Muscle of arm (tissue), 14 donors: Measurements from ENCODE around the gene ALKBH5. TPM values are rescaled to one million over a fixed set of nuclear protein-coding genes. Genes with fewer than 3 reads are reported as not detected.
A peak's percentile ranks its signal among the peaks of the same experiment; 100 is the strongest.

Experiments
- DNase-seq: peaks from one replicate; pipeline ENCODE4 v3.0.0-alpha.2; 2013
- long read RNA-seq, 11 donors: transcript quantifications; one replicate each; lab custom pipeline, GENCODE V29; 2026
- polyA plus RNA-seq, 12 donors: library from polyadenylated mRNA; unstranded; fragments of 120-200 nt; gene quantifications; one replicate each; pipeline ENCODE4 v1.2.1, GENCODE V29; 2013; ENCODE audit not compliant: insufficient read length in 12 of 12

ALKBH5 gene
- 10 to 100 TPM in 11 of 12 donors, not detected in 1; 50.4 to 83.7 (median 67.2) TPM for polyA plus RNA-seq
- long read RNA-seq, donor 1, partial matches to known transcripts, result 0 of 5 reads
- long read RNA-seq, donor 1, other reads (novel, unspliced or antisense), result 0 of 5 reads
- long read RNA-seq, donor 2, transcript ALKBH5-201 (4 exons, 2,748 nt), result major isoform, 15 of 24 reads
- long read RNA-seq, donor 2, partial matches to known transcripts, result 9 of 24 reads
- long read RNA-seq, donor 2, other reads (novel, unspliced or antisense), result 0 of 24 reads
- long read RNA-seq, donor 3, transcript ALKBH5-201 (4 exons, 2,748 nt), result major isoform, 5 of 5 reads
- long read RNA-seq, donor 3, partial matches to known transcripts, result 0 of 5 reads
- long read RNA-seq, donor 3, other reads (novel, unspliced or antisense), result 0 of 5 reads
- long read RNA-seq, donor 4, partial matches to known transcripts, result 0 of 4 reads
- long read RNA-seq, donor 4, other reads (novel, unspliced or antisense), result 0 of 4 reads
- long read RNA-seq, donor 5, transcript ALKBH5-201 (4 exons, 2,748 nt), result major isoform, 14 of 22 reads
- long read RNA-seq, donor 5, partial matches to known transcripts, result 8 of 22 reads
- long read RNA-seq, donor 5, other reads (novel, unspliced or antisense), result 0 of 22 reads
- long read RNA-seq, donor 6, transcript ALKBH5-201 (4 exons, 2,748 nt), result major isoform, 11 of 11 reads
- long read RNA-seq, donor 6, partial matches to known transcripts, result 0 of 11 reads
- long read RNA-seq, donor 6, other reads (novel, unspliced or antisense), result 0 of 11 reads
- long read RNA-seq, donor 7, transcript ALKBH5-201 (4 exons, 2,748 nt), result major isoform, 6 of 11 reads
- long read RNA-seq, donor 7, partial matches to known transcripts, result 5 of 11 reads
- long read RNA-seq, donor 7, other reads (novel, unspliced or antisense), result 0 of 11 reads
- long read RNA-seq, donor 8, transcript ALKBH5-201 (4 exons, 2,748 nt), result major isoform, 18 of 26 reads
- long read RNA-seq, donor 8, partial matches to known transcripts, result 6 of 26 reads
- long read RNA-seq, donor 8, other reads (novel, unspliced or antisense), result 0 of 26 reads
- long read RNA-seq, donor 9, partial matches to known transcripts, result 0 of 4 reads
- long read RNA-seq, donor 9, other reads (novel, unspliced or antisense), result 0 of 4 reads
- long read RNA-seq, donor 10, transcript ALKBH5-201 (4 exons, 2,748 nt), result major isoform, 17 of 18 reads
- long read RNA-seq, donor 10, partial matches to known transcripts, result 0 of 18 reads
- long read RNA-seq, donor 10, other reads (novel, unspliced or antisense), result 0 of 18 reads
- long read RNA-seq, donor 11, transcript ALKBH5-201 (4 exons, 2,748 nt), result major isoform, 12 of 13 reads
- long read RNA-seq, donor 11, partial matches to known transcripts, result 0 of 13 reads
- long read RNA-seq, donor 11, other reads (novel, unspliced or antisense), result 0 of 13 reads

DNA sequence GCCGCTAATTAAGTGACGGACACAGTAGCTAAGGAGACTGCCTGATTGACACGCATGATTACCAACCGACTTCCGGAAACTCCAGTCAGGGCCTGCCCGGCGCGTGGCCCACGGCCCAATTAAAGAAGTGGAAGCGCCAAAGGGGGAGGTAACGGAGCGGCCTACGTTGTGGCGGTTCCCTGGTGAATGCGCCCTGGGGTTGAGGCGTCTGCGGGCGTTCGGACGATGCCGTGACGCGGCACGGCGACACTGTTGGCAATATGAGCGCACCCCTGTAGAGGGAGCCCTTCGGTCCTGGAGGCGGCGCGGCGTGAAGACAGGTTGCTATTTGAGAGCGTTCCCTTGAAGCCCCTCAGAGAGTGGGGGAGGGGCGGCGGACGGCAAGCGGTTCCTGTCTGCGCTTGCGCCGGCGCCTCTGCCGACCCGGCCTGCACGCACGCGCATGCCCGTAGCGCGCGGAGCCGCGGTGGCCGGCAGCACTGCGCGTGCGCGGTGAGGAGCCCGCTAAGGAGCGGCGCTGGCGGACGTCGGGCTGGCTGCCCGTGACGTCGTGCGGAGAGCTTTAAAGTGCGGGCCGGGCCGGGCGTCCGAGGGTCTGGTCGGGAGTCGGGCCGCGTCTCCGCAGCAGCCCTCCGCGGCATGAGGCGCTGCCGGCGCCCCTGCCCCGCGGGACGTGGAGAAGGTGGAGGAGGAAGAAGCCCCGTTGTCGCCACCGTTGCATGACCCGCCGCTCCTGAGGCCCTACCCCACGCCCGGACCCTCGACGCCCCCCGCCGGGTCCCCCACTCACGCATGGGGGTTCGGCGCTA is at the start of gene ALKBH5:
TSS of gene ALKBH5 (plus strand) at position 495 of the 809 bp plus-strand sequence. CDS start 416 bp downstream, outside the sequence.
- peak; percentile 98 for DNase-seq

DNA sequence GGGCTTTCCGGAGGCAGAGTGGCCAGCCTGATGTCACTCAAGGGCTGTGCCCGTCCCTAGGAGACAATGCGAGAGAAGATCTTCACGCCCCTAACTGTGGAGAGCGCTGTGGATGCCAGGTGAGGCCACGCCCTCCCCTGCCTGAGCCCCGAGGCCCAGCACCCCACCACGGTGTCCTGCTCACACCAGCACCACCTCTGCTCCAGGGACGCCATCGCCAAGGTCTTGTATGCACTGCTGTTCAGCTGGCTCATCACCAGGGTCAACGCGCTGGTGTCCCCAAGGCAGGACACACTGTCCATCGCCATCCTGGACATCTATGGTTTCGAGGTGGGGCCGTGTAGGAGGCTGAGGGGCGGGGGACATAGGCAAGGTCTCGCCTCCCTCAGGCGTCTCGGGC is 47.3 kb upstream of the ALKBH5 start:
- no peak for DNase-seq

DNA sequence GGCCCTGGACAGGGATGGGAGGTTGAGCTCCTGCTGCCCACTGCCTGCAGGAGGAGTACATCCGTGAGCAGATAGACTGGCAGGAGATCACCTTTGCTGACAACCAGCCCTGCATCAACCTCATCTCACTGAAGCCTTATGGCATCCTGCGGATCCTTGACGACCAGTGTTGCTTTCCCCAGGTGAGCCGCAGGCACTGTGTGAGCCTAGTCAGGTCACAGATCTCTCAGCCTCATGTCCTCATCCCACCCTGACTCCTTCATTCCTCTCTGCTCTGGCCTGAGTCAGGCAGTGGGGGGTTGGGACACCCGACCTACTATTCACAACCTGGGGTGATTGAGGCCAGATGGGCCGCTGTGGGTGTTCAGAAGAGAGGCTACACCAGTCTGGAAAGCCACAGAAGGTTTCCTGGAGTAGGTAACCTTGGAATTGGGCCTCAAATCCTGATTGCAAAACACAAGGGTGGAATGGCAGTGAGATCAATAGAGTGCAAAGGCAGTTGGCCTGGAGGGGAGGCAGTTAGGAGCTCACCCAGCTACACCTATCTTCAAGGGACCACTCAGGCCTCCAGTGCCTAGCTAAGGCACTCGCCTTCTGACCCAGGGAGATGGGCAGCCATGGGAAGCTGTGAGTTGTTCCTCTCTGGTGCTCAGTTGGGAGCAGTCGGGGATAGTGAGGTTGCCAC is 45.4 kb upstream of the ALKBH5 start:
- no peak for DNase-seq

DNA sequence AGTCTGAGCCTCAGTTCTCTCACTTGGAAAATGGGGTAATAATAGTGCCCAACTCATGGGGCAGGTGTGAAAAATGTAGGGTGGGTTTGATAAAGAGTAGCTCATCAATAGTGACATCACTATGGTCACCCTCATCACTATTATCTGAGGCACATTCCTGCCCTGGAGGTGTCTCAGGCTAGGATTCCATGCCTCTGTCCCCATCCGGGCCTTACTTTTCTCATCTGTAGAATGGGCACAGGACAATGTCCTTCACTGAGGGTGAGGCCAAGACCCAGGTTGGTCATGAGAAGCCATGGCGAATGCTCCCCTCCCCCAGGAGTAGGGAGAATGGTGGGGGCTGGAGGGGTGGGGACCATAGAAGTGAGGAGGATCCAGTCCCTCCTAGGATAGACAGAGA is 44.5 kb upstream of the ALKBH5 start:
- no peak for DNase-seq

DNA sequence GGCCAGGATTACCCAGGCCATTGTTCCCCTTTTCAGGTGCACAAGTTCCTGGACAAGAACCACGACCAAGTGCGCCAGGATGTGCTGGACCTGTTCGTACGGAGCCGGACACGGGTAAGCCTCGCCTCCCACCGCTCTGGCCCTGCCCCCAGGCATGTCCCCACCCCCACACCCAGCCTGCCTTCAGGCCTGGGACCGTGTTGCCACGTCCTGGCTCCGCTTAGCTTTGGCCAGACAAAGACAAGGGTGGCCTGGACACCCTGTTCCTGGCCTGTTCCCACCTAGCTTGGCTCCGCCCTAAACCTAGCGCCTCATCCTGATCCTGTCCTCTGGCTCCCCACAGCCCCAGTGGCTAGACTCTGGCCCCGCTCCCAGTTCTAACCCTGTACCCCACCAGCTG is 44.1 kb upstream of the ALKBH5 start:
- DNase-seq, result no peak

DNA sequence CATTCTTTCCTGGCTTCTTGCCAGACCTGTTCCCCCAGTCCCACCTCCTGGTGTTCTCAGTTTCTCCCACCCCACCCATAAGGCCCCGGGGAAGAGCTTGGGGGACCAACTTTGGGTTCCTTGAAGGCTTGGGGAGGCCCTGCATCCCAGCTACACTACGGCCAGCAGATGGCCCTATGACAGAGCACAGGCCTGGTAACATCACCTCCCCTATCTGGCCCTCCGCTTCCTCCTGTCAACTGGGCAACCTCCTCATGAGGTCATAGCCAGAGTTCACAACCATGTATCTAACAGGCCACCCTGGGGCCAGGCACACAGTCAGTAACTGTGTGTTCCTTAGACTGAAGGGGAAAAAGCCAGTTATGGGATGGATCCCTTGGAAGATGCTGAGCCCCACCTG is 43.7 kb upstream of the ALKBH5 start:
- no peak for DNase-seq

DNA sequence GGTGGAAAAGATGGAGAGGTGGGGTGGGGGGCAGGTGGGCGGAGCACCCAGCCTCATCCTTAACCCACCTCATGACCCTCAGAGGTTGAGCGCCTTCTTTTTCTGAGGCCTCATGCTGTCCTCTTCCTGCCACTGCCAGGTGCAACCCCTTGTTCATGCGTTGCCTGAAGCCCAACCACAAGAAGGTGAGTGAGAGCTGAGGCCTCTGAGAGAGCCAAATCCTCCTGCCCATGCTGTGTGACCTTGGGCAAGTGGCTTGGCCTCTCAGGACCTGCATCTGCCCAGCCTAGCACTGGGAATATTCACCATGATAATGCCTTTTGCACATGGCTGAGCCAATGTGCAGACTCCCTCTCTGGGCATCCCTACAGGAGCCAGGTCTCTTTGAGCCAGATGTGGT is 43.0 kb upstream of the ALKBH5 start:
- DNase-seq, result no peak

DNA sequence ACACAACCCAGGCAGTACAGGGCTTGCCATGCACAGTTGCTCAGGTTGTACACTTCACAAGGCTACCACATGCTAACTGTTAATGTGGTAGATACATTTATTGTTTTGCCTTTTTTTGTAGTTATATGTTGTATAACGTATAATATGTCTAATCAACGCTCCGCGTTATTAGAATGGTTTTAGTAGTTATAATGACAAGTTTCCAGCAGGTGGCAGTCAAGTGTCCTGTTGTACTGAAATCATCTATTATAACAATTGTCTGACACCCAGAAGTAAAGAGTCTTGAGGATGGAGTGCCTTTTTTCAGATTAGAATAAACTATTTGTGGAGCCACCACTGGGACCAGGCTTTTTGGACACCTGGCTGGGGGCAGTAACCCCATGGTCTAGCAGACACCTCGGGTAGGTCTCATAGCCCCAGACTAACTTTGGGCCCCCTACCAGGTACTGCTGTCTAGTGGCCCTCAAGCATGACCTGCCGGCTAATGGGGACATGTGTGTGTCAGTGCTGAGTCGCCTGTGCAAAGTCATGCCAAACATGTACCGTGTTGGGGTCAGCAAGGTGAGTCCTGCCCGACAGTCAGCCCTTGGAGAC is 42.3 kb upstream of the ALKBH5 start:
- peak; percentile 71 for DNase-seq

DNA sequence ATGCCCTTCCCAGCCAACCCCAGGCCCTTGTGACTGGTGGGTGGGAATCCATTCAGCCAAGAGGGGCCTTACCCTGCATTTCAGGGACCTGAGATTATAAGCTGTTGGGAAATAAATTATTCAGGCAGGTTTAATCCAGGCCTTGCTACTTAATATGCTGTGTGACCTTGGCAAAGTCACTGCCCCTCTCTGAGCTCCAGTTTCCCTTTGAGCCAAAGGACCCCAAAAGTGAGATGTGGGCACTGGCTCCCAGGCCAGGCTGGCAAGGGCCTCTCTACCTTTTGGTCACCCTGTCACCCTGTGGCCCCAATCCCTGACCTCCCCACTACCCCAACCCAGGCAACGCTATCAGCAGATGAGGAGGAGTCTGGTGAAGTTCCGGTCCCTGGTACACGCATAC is 41.2 kb upstream of the ALKBH5 start:
- no peak for DNase-seq

DNA sequence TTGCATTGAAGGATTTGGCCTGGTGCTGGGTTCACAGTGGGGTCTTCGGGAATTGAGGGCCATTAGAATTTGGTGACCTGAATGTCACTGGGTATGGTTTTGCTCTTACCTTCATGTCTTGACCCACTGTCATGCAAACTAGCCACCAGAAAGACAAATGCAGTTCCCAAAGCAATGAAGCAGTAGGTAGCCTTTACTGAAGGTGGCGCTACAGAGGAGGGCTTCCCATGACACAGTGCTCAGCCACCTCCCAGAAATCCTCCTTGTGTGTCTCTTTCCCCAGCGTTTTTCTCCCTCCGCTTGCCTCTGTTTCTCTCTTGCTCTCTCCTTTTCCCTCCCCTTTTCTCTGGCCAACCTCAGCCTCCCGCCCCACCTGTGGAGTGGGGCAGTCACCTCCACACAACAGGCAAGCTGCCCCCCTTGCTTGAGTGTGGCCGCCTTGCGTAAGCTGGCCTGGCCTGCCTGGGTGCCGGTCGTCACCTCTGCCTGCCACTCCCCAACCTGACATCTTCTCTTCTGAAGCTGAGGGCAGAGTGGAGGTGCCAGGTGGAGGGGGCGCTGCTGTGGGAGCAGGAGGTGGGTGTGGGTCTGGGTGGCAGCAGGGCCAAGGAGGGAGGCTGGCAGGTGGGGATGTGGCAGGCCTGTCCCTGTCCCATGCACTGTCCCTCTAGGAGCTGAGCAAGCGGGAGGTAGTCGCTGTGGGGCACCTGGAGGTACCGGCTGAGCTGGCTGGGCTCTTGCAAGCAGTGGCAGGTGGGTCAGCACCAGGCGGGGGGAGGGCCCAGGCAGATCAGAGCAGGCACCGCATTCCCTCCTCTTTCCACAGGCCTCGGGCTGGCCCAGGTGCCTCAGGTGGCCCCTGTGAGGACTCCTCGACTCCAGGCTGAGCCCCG is 40.3 kb upstream of the ALKBH5 start:
- no peak for DNase-seq

DNA sequence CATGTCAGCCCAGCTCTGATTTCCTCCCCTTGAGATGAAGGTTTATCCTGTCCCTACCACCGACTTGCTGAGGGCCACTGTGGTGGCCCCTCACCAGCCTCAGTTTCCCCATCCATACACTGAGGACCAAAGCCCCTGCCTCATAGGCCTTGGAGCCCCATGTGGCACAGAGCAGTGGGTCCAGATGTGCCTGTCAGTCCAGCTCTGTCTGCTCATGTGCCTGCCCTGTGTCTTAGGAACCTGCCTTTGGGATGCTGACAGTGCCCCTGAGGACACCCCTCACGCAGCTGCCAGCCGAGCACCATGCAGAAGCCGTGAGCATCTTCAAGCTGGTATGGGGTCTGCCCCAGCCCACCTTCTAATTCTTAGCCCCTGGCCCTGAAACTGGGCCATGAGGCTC is 39.4 kb upstream of the ALKBH5 start:
- DNase-seq, result no peak

DNA sequence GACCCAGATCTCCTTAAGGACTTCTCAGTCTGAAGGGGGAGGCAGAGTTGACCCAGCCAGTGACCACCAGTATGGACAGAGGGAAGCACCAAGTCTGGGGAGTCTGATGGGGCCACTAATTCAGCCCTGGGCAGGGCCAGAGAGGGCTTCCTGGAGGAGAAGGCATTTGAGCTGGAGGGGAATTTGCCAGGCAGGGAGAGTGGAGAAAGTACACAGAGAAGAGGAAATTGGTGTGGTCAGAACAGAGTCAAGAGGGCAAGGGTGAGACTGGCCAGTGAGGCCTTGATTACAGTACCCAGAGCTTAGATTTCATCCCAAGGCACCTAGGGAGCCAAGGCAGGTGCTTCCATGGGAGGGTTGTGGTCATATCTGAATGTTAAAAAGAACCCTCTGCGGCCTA is 38.8 kb upstream of the ALKBH5 start:
- no peak for DNase-seq

DNA sequence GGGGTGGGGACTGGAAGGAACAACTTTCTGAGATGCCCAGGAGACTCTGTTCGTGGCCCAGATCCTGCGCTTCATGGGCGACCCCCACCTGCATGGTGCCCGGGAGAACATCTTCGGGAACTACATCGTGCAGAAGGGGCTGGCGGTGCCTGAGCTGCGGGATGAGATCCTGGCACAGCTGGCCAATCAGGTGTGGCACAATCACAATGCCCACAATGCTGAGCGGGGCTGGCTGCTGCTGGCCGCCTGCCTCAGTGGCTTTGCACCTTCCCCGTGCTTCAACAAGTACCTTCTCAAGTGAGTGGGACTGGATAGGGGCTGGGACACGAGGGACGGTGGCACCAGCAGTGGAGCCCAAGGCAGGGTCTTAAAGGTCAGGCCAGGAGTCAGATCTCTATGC is 37.8 kb upstream of the ALKBH5 start:
- DNase-seq, result no peak

DNA sequence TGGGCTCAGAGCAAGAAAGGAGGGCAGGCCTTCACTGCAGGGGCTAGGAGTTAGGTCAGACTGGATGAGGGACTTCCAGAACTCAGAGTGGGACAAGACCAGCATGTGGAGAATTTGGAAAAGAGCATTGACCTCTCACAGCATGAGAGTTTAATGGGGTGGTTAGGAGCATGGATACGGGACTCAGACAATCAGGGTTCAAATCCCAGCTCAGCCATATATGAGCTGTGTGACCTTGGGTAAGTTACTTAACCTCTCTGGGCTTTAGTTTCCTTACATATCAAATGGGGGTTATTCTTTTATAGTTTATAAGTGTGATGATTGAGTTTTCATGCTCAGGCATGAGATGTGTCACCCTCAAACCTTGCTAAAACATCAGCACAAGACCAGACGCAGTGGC is 37.4 kb upstream of the ALKBH5 start:
- DNase-seq, result no peak

DNA sequence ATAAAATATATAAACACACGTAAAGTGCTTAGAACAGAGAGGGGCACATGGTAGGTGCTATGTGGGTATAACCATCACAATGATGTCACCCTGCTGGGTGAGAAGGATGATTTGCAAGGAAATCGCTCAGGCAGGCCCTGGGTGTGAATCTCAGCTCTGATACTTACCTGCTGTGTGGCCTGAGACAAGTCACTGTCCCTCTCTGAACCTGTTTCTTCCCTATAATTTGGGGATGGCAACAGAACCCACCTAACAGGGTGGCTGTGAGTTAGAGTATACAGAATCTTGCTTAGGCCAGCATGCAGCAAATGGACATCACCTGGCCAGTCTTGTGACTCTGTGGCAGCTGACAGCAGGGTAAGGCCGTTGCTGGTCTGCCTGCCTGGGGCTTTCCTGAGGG is 36.6 kb upstream of the ALKBH5 start:
- no peak for DNase-seq

DNA sequence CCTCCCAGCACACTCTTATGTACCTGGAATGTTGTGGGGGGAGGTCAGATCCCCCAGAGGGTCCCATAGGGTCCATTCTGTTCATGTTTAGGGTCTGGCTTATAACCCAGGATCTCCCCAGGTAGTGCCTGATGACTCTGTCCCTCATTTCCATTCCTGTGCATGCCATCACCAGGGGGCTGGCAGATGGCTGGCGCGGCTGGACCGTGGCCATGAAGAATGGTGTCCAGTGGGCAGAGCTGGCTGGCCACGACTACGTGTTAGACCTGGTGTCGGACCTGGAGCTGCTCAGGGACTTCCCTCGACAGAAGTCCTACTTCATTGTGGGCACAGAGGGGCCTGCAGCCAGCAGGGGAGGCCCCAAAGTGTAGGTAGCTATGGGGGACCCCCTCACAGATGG is 35.0 kb upstream of the ALKBH5 start:
- no peak for DNase-seq

DNA sequence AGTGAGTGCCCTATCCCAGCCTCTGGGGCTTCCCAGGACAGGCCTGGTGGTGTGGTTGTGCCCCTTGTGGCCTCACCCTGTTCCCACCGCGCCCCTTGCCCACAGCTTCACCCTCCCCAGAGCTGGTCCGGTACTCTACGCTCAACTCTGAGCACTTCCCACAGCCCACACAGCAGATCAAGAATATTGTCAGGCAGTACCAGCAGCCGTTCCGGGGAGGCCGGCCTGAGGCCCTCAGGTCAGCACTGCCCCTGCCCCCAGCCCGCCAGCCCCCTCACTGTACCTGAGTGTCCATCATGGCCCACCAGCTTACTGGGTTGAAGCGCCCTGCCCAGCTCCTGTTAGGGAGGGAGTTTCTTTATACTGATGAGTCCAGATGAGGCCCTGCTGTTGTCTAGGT is 32.3 kb upstream of the ALKBH5 start:
- no peak for DNase-seq

DNA sequence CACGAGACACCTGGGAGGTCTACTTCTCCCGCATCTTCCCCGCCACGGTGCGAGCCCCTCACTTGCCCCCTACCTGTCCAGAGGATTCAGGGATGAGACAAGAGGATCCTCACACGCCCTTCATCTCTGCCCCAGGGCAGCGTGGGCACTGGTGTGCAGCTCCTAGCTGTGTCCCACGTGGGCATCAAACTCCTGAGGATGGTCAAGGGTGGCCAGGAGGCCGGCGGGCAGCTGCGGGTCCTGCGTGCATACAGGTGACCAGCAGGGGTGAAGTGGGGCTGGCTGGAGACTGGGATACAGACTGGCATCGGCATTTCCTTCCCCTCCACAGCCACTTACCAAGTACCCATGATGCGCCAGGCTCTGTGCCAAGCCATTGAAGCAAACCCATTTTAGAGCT is 28.4 kb upstream of the ALKBH5 start:
- DNase-seq, result no peak
